ENCODE results near the gene CFAP251. TPM values are rescaled to one million over a fixed set of nuclear protein-coding genes. Genes with fewer than 3 reads are reported as not detected.

Gene CFAP251
- total RNA-seq, 1 donor from 2014 or later: 1.2 TPM

- Mint-ChIP-seq H3K27me3 (no peaks in the 10 kb centered on the region), H3K4me1 (peaks cover 59% of the 10 kb centered on the region), H3K9me3 (no peaks in the 10 kb centered on the region), H3K36me3 (ENCODE audit: low read depth) (no peaks in the 10 kb centered on the region), H3K4me3 (peak overlapping the region; percentile 70), H3K27ac (peak overlapping the region; percentile 90)
- CTCF ChIA-PET: interaction anchor here (1.3 to 2.0 kb wide), 4 partner anchors 11 to 62 kb away, joined by 5 to 8 read pairs (median 6); partner anchors contain the start of gene CFAP251
- no peak for TF ChIP-seq CTCF (IDR thresholded peaks at IDR 0.05)
- POLR2A ChIA-PET: interaction anchor here (0.6 to 4.5 kb wide), 15 partner anchors 8 to 248 kb away, joined by 3 to 98 read pairs (median 6); partner anchors contain the start of gene BCL7A
- DNase-seq (no peak), ATAC-seq (ENCODE audit: low read depth) (no peak)
- intact Hi-C loops (cut with micrococcal nuclease): loop anchor here (1.0 to 2.0 kb wide), 4 partner anchors 11 to 62 kb away; partner anchors contain the start of gene CFAP251
Observed at GRCh38 chr12:121980892-121981272, 62.5 kb downstream of the CFAP251 start.

- H3K36me3 Mint-ChIP-seq (ENCODE audit: low read depth): no peaks in the 10 kb centered on the region
- H3K27ac Mint-ChIP-seq: peak overlapping the region; percentile 90
- no peaks in the 10 kb centered on the region for H3K9me3 Mint-ChIP-seq
- POLR2A ChIA-PET: interaction anchor here (0.6 to 4.5 kb wide), 10 partner anchors 10 to 438 kb away, joined by 3 to 98 read pairs (median 10); partner anchors contain the start of gene BCL7A
- no peak overlapping the region for H3K4me3 Mint-ChIP-seq
- TF ChIP-seq CTCF (IDR thresholded peaks at IDR 0.05): no peak
- ATAC-seq (ENCODE audit: low read depth): no peak
- intact Hi-C loops (cut with micrococcal nuclease): loop anchor here (2.0 kb wide), 1 partner anchor 63 kb away; the partner anchor contains the start of gene CFAP251
- no peaks in the 10 kb centered on the region for H3K27me3 Mint-ChIP-seq
- DNase-seq: no peak
- H3K4me1 Mint-ChIP-seq: peaks cover 59% of the 10 kb centered on the region
- CTCF ChIA-PET: interaction anchor here (1.8 to 2.0 kb wide), 2 partner anchors 23 to 63 kb away, joined by 5 to 6 read pairs; partner anchors contain the start of gene CFAP251
Observed at GRCh38 chr12:121981456-121981855, 63.1 kb downstream of the CFAP251 start.

- Mint-ChIP-seq H3K4me1 (peaks cover 59% of the 10 kb centered on the region), H3K9me3 (no peaks in the 10 kb centered on the region), H3K4me3 (no peak overlapping the region), H3K27me3 (no peaks in the 10 kb centered on the region), H3K36me3 (ENCODE audit: low read depth) (no peaks in the 10 kb centered on the region), H3K27ac (peak overlapping the region; percentile 56)
- ChIA-PET CTCF (interaction anchor here (0.7 to 1.5 kb wide), 4 partner anchors 9 to 65 kb away, joined by 3 read pairs; partner anchors contain the start of gene CFAP251), POLR2A (interaction anchor here (0.7 to 4.5 kb wide), 5 partner anchors 8 to 41 kb away, joined by 3 to 98 read pairs (median 12); partner anchors contain the start of gene BCL7A)
- ATAC-seq (ENCODE audit: low read depth): no peak
- no peak for DNase-seq
- intact Hi-C loops (cut with micrococcal nuclease): no loop called here
- no peak for TF ChIP-seq CTCF (IDR thresholded peaks at IDR 0.05)
Observed at GRCh38 chr12:121982950-121983349, 64.6 kb downstream of the CFAP251 start.

- Mint-ChIP-seq H3K36me3 (ENCODE audit: low read depth) (no peaks in the 10 kb centered on the region), H3K27ac (peak overlapping the region; percentile 72), H3K27me3 (no peaks in the 10 kb centered on the region), H3K4me3 (peak overlapping the region; percentile 15), H3K4me1 (peaks cover 58% of the 10 kb centered on the region), H3K9me3 (no peaks in the 10 kb centered on the region)
- no peak for TF ChIP-seq CTCF (IDR thresholded peaks at IDR 0.05)
- DNase-seq: no peak
- ChIA-PET POLR2A (interaction anchor here (0.6 to 2.9 kb wide), 9 partner anchors 8 to 47 kb away, joined by 3 to 17 read pairs (median 3); partner anchors contain the start of gene BCL7A), CTCF (interaction anchor here (0.7 to 1.5 kb wide), 5 partner anchors 8 to 66 kb away, joined by 3 to 4 read pairs (median 3); partner anchors contain the start of gene CFAP251)
- intact Hi-C loops (cut with micrococcal nuclease): no loop called here
- no peak for ATAC-seq (ENCODE audit: low read depth)
Observed at GRCh38 chr12:121983536-121984210, 65.3 kb downstream of the CFAP251 start.

All from activated B cell treated with CpG ODN at 0.5 μM for 24 hours (primary cell).